Measurements from ENCODE around the gene SCNN1G.

DNA sequence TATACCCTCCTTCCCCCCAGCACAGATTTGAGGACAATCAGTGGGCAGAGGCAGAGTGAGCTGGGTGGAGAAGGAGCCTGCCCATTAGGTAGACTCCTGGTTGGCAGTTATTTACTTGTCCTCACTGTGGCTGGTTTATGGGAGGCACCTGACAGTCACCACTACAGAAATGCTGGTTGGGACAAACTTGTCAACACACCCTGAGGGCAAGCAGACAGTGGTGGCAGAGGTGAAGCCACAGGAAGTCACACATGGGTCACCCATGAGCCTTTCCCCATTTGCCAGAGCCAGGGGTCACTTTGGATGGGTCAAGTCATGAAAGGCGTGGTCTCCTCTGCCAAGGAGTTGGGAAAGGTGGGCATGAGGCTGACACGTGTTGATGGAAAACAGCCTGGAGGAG lies 6.4 kb downstream of the SCNN1G start:
- TF ChIP-seq, protein P1, sequence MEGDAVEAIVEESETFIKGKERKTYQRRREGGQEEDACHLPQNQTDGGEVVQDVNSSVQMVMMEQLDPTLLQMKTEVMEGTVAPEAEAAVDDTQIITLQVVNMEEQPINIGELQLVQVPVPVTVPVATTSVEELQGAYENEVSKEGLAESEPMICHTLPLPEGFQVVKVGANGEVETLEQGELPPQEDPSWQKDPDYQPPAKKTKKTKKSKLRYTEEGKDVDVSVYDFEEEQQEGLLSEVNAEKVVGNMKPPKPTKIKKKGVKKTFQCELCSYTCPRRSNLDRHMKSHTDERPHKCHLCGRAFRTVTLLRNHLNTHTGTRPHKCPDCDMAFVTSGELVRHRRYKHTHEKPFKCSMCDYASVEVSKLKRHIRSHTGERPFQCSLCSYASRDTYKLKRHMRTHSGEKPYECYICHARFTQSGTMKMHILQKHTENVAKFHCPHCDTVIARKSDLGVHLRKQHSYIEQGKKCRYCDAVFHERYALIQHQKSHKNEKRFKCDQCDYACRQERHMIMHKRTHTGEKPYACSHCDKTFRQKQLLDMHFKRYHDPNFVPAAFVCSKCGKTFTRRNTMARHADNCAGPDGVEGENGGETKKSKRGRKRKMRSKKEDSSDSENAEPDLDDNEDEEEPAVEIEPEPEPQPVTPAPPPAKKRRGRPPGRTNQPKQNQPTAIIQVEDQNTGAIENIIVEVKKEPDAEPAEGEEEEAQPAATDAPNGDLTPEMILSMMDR (IDR thresholded peaks at IDR 0.05) = no peak
- TF ChIP-seq, protein P2, sequence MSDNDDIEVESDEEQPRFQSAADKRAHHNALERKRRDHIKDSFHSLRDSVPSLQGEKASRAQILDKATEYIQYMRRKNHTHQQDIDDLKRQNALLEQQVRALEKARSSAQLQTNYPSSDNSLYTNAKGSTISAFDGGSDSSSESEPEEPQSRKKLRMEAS (CRISPR knock-in tag; IDR thresholded peaks at IDR 0.05) = no peak
- TF ChIP-seq TEAD4 (CRISPR knock-in tag; IDR thresholded peaks at IDR 0.05) = no peak
- TF ChIP-seq IRF2 (CRISPR knock-in tag; IDR thresholded peaks at IDR 0.05; ENCODE audit: borderline replicate concordance, low read depth) = no peak
- TF ChIP-seq, protein P3, sequence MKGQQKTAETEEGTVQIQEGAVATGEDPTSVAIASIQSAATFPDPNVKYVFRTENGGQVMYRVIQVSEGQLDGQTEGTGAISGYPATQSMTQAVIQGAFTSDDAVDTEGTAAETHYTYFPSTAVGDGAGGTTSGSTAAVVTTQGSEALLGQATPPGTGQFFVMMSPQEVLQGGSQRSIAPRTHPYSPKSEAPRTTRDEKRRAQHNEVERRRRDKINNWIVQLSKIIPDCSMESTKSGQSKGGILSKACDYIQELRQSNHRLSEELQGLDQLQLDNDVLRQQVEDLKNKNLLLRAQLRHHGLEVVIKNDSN (CRISPR knock-in tag; IDR thresholded peaks at IDR 0.05) = no peak
- TF ChIP-seq, protein P4, sequence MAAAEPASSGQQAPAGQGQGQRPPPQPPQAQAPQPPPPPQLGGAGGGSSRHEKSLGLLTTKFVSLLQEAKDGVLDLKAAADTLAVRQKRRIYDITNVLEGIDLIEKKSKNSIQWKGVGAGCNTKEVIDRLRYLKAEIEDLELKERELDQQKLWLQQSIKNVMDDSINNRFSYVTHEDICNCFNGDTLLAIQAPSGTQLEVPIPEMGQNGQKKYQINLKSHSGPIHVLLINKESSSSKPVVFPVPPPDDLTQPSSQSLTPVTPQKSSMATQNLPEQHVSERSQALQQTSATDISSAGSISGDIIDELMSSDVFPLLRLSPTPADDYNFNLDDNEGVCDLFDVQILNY (CRISPR knock-in tag; IDR thresholded peaks at IDR 0.05) = no peak
- TF ChIP-seq, protein P5, sequence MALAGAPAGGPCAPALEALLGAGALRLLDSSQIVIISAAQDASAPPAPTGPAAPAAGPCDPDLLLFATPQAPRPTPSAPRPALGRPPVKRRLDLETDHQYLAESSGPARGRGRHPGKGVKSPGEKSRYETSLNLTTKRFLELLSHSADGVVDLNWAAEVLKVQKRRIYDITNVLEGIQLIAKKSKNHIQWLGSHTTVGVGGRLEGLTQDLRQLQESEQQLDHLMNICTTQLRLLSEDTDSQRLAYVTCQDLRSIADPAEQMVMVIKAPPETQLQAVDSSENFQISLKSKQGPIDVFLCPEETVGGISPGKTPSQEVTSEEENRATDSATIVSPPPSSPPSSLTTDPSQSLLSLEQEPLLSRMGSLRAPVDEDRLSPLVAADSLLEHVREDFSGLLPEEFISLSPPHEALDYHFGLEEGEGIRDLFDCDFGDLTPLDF (CRISPR knock-in tag; IDR thresholded peaks at IDR 0.05) = no peak
- no peak for TF ChIP-seq CREM (CRISPR knock-in tag; IDR thresholded peaks at IDR 0.05)
- no peak for TF ChIP-seq NR3C1 (CRISPR knock-in tag; conservative IDR thresholded peaks at IDR 0.05; ENCODE audit: low read depth)
- no peak for TF ChIP-seq EMX1 (CRISPR knock-in tag; IDR thresholded peaks at IDR 0.05)
- no peak for TF ChIP-seq NR2C2 (CRISPR knock-in tag; IDR thresholded peaks at IDR 0.05)
- TF ChIP-seq, protein P6, sequence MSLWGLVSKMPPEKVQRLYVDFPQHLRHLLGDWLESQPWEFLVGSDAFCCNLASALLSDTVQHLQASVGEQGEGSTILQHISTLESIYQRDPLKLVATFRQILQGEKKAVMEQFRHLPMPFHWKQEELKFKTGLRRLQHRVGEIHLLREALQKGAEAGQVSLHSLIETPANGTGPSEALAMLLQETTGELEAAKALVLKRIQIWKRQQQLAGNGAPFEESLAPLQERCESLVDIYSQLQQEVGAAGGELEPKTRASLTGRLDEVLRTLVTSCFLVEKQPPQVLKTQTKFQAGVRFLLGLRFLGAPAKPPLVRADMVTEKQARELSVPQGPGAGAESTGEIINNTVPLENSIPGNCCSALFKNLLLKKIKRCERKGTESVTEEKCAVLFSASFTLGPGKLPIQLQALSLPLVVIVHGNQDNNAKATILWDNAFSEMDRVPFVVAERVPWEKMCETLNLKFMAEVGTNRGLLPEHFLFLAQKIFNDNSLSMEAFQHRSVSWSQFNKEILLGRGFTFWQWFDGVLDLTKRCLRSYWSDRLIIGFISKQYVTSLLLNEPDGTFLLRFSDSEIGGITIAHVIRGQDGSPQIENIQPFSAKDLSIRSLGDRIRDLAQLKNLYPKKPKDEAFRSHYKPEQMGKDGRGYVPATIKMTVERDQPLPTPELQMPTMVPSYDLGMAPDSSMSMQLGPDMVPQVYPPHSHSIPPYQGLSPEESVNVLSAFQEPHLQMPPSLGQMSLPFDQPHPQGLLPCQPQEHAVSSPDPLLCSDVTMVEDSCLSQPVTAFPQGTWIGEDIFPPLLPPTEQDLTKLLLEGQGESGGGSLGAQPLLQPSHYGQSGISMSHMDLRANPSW (CRISPR knock-in tag; conservative IDR thresholded peaks at IDR 0.05; ENCODE audit: low read depth) = no peak
- TF ChIP-seq, protein P7, sequence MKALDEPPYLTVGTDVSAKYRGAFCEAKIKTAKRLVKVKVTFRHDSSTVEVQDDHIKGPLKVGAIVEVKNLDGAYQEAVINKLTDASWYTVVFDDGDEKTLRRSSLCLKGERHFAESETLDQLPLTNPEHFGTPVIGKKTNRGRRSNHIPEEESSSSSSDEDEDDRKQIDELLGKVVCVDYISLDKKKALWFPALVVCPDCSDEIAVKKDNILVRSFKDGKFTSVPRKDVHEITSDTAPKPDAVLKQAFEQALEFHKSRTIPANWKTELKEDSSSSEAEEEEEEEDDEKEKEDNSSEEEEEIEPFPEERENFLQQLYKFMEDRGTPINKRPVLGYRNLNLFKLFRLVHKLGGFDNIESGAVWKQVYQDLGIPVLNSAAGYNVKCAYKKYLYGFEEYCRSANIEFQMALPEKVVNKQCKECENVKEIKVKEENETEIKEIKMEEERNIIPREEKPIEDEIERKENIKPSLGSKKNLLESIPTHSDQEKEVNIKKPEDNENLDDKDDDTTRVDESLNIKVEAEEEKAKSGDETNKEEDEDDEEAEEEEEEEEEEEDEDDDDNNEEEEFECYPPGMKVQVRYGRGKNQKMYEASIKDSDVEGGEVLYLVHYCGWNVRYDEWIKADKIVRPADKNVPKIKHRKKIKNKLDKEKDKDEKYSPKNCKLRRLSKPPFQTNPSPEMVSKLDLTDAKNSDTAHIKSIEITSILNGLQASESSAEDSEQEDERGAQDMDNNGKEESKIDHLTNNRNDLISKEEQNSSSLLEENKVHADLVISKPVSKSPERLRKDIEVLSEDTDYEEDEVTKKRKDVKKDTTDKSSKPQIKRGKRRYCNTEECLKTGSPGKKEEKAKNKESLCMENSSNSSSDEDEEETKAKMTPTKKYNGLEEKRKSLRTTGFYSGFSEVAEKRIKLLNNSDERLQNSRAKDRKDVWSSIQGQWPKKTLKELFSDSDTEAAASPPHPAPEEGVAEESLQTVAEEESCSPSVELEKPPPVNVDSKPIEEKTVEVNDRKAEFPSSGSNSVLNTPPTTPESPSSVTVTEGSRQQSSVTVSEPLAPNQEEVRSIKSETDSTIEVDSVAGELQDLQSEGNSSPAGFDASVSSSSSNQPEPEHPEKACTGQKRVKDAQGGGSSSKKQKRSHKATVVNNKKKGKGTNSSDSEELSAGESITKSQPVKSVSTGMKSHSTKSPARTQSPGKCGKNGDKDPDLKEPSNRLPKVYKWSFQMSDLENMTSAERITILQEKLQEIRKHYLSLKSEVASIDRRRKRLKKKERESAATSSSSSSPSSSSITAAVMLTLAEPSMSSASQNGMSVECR (CRISPR knock-in tag; IDR thresholded peaks at IDR 0.05; ENCODE audit: borderline replicate concordance) = no peak

All from WTC11 (cell line).